Mesothelial cell of epicardium (in vitro differentiated cells): ENCODE results near the gene ANO1. TPM values are rescaled to one million over a fixed set of nuclear protein-coding genes. Genes with fewer than 3 reads are reported as not detected.
"Not testable (repeated sequence)": the region's sequence is repeated elsewhere in the genome, so short reads cannot be mapped to it uniquely, and the experiment has no call there.

Experiments
- DNase-seq, 2 experiments: peaks; one replicate each; pipeline ENCODE4 v3.0.0; 2021; ENCODE audit warnings: low spot score in 2 of 2; ENCODE audit not compliant: unreplicated experiment in 2 of 2
- H3K27ac Mint-ChIP-seq: 2 replicates; pipeline ENCODE4 v1.8.0; 2021; ENCODE audit warnings: mixed read lengths
- H3K27me3 Mint-ChIP-seq: 2 replicates; pipeline ENCODE4 v1.8.0; 2021; ENCODE audit warnings: low read depth, mixed read lengths
- H3K36me3 Mint-ChIP-seq: 2 replicates; pipeline ENCODE4 v1.8.0; 2021; ENCODE audit warnings: mixed read lengths
- H3K4me1 Mint-ChIP-seq: 2 replicates; pipeline ENCODE4 v1.8.0; 2021; ENCODE audit warnings: mixed read lengths
- H3K4me3 Mint-ChIP-seq: 2 replicates; pipeline ENCODE4 v1.8.0; 2021; ENCODE audit warnings: mild to moderate bottlenecking, moderate library complexity, mixed read lengths
- H3K9me3 Mint-ChIP-seq: 2 replicates; pipeline ENCODE4 v1.8.0; 2021; ENCODE audit warnings: mixed read lengths
- total RNA-seq: library from RNA; stranded (reverse); gene quantifications from 3 replicates; pipeline ENCODE4 v1.2.1, GENCODE V29; 2021
- TF ChIP-seq, protein P1 (sequence below): fragments of 200-600 bp; sonication (generic); IDR thresholded peaks from one replicate; pipeline ENCODE4 v1.5.0; 2021; ENCODE audit warnings: antibody characterized with exemption; ENCODE audit not compliant: unreplicated experiment

The ANO1 gene
- total RNA-seq, 1 donor from 2014 or later = 37.2 TPM

DNA sequence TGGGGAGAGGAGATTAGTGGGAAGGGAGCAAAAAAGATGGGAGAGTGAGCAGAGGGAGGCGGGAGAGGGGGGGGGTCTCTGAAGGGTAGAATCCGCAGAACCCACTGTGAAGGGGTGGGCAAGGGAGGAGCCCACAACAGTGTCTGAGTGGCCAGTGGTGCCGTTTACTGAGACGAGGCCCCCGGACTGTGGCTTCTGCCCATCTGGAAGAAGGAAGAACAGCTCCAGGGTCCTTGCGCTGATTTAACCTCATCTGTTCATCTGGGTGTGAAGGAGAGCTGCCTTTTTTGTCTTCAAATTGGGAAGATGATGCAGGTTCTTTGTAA is 45.7 kb upstream of the ANO1 start:
- H3K4me1 Mint-ChIP-seq = peaks cover 8% of the 10 kb centered on the region
- peak in 1 of 2 experiments; percentile 10 for DNase-seq
- TF ChIP-seq, protein P1, sequence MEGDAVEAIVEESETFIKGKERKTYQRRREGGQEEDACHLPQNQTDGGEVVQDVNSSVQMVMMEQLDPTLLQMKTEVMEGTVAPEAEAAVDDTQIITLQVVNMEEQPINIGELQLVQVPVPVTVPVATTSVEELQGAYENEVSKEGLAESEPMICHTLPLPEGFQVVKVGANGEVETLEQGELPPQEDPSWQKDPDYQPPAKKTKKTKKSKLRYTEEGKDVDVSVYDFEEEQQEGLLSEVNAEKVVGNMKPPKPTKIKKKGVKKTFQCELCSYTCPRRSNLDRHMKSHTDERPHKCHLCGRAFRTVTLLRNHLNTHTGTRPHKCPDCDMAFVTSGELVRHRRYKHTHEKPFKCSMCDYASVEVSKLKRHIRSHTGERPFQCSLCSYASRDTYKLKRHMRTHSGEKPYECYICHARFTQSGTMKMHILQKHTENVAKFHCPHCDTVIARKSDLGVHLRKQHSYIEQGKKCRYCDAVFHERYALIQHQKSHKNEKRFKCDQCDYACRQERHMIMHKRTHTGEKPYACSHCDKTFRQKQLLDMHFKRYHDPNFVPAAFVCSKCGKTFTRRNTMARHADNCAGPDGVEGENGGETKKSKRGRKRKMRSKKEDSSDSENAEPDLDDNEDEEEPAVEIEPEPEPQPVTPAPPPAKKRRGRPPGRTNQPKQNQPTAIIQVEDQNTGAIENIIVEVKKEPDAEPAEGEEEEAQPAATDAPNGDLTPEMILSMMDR = no peak
- H3K36me3 Mint-ChIP-seq = peaks cover 5% of the 10 kb centered on the region
- peaks cover 10% of the 10 kb centered on the region for H3K9me3 Mint-ChIP-seq
- peaks cover 17% of the 10 kb centered on the region for H3K27me3 Mint-ChIP-seq
- no peak overlapping the region for H3K27ac Mint-ChIP-seq
- no peak overlapping the region for H3K4me3 Mint-ChIP-seq

DNA sequence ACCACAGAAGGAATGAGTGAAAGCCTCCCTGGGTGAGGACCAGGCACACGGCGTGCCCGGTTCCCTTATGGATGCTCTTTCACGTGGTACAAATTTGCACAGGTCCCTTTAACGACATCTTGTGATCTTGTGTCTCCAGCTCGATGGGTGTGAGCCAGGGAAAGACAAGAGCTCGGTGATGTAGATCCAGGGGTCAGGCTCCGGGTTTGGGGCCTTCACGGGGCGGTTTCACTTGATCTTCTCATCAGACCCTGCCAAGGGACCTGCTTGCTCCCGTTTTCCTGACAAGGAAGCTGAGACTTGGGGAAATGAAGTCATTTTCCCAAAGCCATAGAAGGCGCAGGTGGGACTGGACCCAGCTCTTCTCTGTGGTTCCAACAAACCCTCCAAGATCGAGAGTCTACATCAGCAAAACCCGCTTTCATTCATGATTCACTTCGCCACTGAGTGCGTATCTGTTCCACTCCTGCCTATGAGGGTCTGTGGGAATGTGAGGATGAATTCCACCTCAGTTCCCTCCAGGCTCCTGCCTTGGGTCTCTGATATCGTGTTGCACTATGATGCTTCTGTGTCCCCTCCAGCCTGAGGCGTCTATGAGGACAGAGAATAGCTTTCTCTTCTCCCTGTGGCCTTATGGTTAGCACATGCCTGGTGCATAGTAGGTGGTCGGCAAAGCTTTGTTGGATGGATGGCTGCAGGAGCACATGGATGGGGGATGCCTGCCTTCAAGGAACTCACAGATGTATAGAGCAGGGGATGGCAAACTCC is 45.0 kb upstream of the ANO1 start:
- Mint-ChIP-seq H3K4me1 (peaks cover 8% of the 10 kb centered on the region), H3K36me3 (peaks cover 7% of the 10 kb centered on the region), H3K9me3 (peaks cover 11% of the 10 kb centered on the region), H3K4me3 (no peak overlapping the region), H3K27me3 (peaks cover 17% of the 10 kb centered on the region), H3K27ac (no peak overlapping the region)
- peak in 1 of 2 experiments; percentile 5 for DNase-seq
- TF ChIP-seq, protein P1 = no peak

DNA sequence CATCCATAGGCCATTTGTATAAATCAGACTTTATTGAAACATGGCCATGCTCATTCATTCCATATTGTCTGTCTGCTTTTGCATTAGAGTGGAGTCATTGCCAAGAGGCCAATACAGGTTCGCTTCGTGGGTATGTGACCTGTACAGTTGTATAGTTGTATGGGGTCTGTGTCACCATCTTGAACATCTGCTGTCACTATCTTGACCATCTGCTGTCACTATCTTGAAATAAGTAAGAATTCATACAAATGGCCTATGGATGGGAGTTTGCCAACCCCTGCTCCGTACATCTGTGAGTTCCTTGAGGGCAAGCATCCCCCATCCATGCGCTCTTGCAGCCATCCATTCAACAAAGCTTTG is 44.4 kb upstream of the ANO1 start:
- TF ChIP-seq, protein P1 = no peak
- Mint-ChIP-seq H3K27me3 (peaks cover 17% of the 10 kb centered on the region), H3K4me3 (no peak overlapping the region), H3K9me3 (peaks cover 17% of the 10 kb centered on the region), H3K36me3 (peaks cover 10% of the 10 kb centered on the region), H3K27ac (no peak overlapping the region), H3K4me1 (peaks cover 6% of the 10 kb centered on the region)
- peak in 1 of 2 experiments; percentile 1 for DNase-seq

DNA sequence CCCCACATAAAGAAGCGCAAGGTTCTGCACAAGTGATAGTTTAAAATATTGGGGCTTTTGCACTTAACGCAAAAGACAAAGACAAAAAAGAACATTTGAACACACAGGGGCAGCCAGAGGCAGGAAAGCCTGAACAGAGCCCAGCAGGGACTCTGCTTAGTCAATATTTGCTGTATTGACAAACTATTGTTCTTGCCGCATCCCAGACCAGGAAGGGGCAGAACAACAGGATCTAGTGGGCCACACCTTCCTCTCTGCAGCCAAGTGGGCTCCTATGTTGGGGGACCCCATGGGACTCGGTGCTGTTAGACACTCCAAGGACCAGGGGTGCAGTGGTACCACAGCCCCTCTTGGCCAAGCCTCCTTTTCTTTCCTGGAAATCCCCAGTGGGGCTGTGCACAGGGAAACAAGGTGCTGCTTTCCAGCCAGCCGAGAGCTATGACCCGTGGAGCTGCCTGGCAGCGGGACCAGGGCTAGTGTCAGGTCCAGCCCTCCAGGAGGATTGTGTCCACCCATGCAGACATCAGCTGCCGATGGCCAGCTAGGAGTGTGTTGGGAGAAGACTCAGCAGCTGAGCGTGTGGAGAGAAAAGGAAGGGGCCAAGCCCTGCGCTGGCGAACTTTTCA is 43.3 kb upstream of the ANO1 start:
- H3K9me3 Mint-ChIP-seq = peaks cover 25% of the 10 kb centered on the region
- H3K36me3 Mint-ChIP-seq = peaks cover 10% of the 10 kb centered on the region
- H3K27ac Mint-ChIP-seq = no peak overlapping the region
- H3K27me3 Mint-ChIP-seq = peaks cover 17% of the 10 kb centered on the region
- peak in 1 of 2 experiments; percentile 29 for DNase-seq
- H3K4me3 Mint-ChIP-seq = no peak overlapping the region
- peaks cover under 1% of the 10 kb centered on the region for H3K4me1 Mint-ChIP-seq
- TF ChIP-seq, protein P1 = no peak

DNA sequence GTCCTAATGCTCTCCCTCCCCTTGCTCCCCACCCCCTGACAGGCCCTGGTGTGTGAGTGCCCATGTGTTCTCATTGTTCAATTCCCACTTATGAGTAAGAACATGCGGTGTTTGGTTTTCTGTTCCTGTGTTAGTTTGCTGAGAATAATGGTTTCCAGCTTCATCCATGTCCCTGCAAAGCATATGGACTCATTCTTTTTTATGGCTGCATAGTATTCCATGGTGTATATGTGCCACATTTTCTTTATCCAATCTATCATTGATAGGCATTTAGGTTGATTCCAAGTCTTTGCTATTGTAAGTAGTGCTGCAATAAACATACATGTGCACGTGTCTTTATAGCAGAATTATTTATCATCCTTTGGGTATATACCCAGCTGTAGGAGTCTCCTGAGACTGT is 42.5 kb upstream of the ANO1 start:
- H3K9me3 Mint-ChIP-seq = peaks cover 30% of the 10 kb centered on the region
- not testable (repeated sequence) for DNase-seq, H3K27ac Mint-ChIP-seq, H3K36me3 Mint-ChIP-seq, H3K4me1 Mint-ChIP-seq, H3K4me3 Mint-ChIP-seq
- peaks cover 17% of the 10 kb centered on the region for H3K27me3 Mint-ChIP-seq
